Measurements from ENCODE around the gene PER2. TPM values are rescaled to one million over a fixed set of nuclear protein-coding genes. Genes with fewer than 3 reads are reported as not detected.

PER2 gene
- total RNA-seq, 4 donors from 2014 or later = 15.9 to 82.3 (median 18.1) TPM

- intact Hi-C loops (cut with DNase I; ENCODE audit: low total_unique reads) = no loop called here
- peak in 1 of 2 donors; percentile 66 for DNase-seq (ENCODE audit: low spot score in 2 of 2)
- TF ChIP-seq CTCF (IDR thresholded peaks at IDR 0.05) = no peak
- no peak for TF ChIP-seq POLR2A (IDR thresholded peaks at IDR 0.05)
- 87 to 89% methylated on average over 10 of the region's 10 CpGs for WGBS, 2 donors
- H3K4me3 ChIP-seq (ENCODE audit: low read depth, poor library complexity, severe bottlenecking) = no peak overlapping the region
Measured at GRCh38 chr2:238322001-238322411, 33.6 kb upstream of the PER2 start.

GRCh38 chr2:238321467-238321866 lies 33.1 kb upstream of the PER2 start:
- DNase-seq (ENCODE audit: low spot score in 2 of 2) = peak in 1 of 2 donors; percentile 70
- intact Hi-C loops (cut with DNase I; ENCODE audit: low total_unique reads) = no loop called here
- TF ChIP-seq POLR2A (IDR thresholded peaks at IDR 0.05) = no peak
- TF ChIP-seq CTCF (IDR thresholded peaks at IDR 0.05) = no peak
- 43 to 48% methylated on average over 9 of the region's 9 CpGs for WGBS, 2 donors
- H3K4me3 ChIP-seq (ENCODE audit: low read depth, poor library complexity, severe bottlenecking) = no peak overlapping the region

DNA sequence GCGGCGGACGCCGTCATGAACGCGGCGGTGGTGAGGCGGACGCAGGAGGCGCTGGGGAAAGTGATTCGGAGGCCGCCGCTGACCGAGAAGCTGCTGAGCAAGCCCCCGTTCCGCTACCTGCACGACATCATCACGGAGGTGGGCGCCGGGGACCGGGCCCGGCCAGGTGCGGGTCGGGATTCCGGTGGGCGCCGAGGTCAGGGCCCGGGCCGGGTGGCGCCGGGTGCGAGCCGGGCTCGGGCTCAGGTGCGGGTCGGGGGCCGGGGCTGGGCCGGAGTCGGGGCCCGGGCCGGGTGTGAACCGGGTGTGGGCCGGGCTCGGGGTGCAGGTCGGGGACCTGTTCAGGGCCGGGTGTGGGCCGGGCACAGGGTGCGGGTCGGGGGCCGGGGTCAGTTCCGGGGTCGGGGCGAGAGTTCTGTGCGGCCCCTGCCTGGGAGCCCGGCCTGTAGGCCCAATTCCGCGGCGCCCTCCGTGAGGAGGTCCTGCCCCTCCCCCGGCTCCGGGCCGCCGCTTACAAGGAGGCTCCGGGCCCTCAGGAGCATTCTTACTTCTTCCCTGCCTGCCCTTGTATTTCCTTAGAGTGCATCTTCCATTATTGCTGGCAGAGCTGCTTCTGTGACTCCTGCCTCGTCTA lies 32.4 kb upstream of the PER2 start:
- intact Hi-C loops (cut with DNase I; ENCODE audit: low total_unique reads) = no loop called here

DNA sequence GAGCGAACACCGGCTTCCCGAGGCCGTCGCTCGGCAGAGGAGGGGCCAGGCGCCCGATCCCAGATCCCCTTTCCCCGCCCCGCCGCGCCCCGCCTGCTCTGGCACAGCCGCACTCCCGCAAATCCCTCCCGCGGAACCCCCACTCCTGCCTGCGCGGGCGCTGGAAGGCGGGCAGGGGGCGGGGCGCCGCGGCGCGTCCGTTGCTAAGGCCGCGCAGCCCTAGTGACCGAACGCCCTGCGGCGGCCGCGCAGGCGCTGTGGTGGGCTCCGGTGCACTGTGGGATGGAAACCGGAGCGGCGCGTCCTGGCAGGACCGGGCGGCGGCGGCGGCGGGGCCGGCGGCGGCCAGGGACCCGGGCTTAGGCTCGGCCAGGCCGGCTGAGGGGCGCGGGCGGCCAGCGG lies 31.8 kb upstream of the PER2 start, which contains the start of gene TRAF3IP1:
TRAF3IP1 (plus strand) TSS at position 273 of the 402 bp plus-strand sequence. CDS start 145 bp downstream, outside the sequence.
- intact Hi-C loops (cut with DNase I; ENCODE audit: low total_unique reads) = no loop called here
- peak; percentile 84 to 98 for DNase-seq (ENCODE audit: low spot score in 2 of 2)
- peak within 1 kb of the TSS; percentile 55 for H3K4me3 ChIP-seq (ENCODE audit: low read depth, poor library complexity, severe bottlenecking)
- no peak for TF ChIP-seq CTCF (IDR thresholded peaks at IDR 0.05)
- no peak for TF ChIP-seq POLR2A (IDR thresholded peaks at IDR 0.05)
- WGBS, 2 donors = 0% methylated on average over 8 to 39 of the region's 58 CpGs

More for the DNA sequence above, 32.4 kb upstream of the PER2 start:
- TF ChIP-seq CTCF (IDR thresholded peaks at IDR 0.05) (no peak), POLR2A (IDR thresholded peaks at IDR 0.05) (no peak)
- peak in 1 of 2 donors; percentile 84 for DNase-seq (ENCODE audit: low spot score in 2 of 2)
- WGBS, 2 donors = 1 to 2% methylated on average over 29 to 55 of the region's 65 CpGs
- H3K4me3 ChIP-seq (ENCODE audit: low read depth, poor library complexity, severe bottlenecking) = peak overlapping the region; percentile 55

DNA sequence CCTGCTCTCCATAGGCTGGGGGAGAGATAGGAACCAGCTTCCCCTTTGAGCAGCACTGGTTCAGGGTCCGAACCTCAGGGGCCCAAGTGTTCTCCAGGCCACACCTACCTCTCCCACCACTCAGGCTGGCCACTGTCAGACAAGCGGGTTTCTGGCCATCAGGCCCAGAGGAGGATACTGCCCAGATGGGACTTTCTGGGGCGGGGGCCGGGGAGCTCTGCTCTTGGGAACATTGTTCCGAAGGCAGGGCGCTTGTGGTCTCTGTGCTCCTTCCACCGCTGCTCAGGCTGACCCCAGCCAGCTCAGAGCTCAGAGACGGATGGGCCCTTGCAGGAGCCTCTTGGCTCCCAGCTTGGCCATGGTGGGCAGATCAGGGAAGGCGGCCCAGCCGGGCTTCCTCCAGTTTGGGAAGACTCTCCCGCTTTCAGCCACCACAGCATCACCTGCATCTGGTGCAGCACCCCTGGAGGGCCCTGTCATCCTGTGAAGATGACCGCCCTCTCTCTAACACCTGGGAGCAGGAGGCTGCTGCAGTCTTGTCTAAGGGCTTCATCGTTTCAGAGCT lies 26.7 kb upstream of the PER2 start:
- H3K4me3 ChIP-seq (ENCODE audit: low read depth, poor library complexity, severe bottlenecking) = no peak overlapping the region
- whole genome bisulfite sequencing, 2 donors = 95 to 96% methylated on average over 8 to 13 of the region's 13 CpGs
- TF ChIP-seq CTCF (IDR thresholded peaks at IDR 0.05) (no peak), POLR2A (IDR thresholded peaks at IDR 0.05) (no peak)
- intact Hi-C loops (cut with DNase I; ENCODE audit: low total_unique reads) = no loop called here
- DNase-seq (ENCODE audit: low spot score in 2 of 2) = peak in 1 of 2 donors; percentile 71
